Measurements from ENCODE around the gene PCK1.

Gene PCK1

DNA sequence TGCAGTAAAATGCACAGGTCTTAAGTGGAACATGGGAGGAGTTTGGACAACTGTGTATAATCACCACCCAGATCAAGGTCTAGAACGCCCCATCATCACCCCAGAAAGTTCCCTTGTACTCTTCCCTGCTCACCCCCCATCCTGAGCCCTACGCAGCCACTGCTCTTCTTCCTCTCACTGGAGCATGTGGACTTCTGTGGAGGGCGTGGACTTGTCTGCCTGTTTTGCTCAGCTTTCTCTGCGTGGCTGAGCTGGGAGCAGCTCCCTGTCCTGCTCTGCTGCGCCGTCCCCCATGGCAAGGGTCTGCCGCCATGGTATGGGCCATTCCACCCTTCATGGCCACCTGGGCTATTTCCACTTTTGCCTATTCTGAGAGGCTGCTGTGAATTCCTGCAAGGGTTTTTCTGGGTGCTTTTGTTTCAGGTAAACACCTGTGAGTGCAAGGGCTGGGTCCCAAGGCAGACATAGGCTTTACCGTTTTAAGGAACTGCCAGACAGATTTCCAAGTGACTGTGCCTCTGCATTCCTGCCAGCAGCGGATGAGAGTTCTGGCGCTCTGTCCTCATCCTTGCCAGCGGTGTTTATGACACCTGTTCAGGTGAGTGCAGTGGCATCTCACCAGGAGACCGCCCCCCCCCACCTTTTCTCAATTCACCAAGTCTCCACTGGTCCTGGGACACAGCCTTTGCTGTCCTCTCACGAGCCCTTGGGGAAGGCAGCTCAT, 19.7 kb downstream of the PCK1 start:
- H3K27ac ChIP-seq = no peak overlapping the region
- TF ChIP-seq, protein P1, sequence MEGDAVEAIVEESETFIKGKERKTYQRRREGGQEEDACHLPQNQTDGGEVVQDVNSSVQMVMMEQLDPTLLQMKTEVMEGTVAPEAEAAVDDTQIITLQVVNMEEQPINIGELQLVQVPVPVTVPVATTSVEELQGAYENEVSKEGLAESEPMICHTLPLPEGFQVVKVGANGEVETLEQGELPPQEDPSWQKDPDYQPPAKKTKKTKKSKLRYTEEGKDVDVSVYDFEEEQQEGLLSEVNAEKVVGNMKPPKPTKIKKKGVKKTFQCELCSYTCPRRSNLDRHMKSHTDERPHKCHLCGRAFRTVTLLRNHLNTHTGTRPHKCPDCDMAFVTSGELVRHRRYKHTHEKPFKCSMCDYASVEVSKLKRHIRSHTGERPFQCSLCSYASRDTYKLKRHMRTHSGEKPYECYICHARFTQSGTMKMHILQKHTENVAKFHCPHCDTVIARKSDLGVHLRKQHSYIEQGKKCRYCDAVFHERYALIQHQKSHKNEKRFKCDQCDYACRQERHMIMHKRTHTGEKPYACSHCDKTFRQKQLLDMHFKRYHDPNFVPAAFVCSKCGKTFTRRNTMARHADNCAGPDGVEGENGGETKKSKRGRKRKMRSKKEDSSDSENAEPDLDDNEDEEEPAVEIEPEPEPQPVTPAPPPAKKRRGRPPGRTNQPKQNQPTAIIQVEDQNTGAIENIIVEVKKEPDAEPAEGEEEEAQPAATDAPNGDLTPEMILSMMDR (conservative IDR thresholded peaks at IDR 0.05) = no peak

GRCh38 chr20:57581202-57582028, 20.5 kb downstream of the PCK1 start:
- TF ChIP-seq, protein P1 (conservative IDR thresholded peaks at IDR 0.05) = no peak
- H3K27ac ChIP-seq = no peak overlapping the region

DNA sequence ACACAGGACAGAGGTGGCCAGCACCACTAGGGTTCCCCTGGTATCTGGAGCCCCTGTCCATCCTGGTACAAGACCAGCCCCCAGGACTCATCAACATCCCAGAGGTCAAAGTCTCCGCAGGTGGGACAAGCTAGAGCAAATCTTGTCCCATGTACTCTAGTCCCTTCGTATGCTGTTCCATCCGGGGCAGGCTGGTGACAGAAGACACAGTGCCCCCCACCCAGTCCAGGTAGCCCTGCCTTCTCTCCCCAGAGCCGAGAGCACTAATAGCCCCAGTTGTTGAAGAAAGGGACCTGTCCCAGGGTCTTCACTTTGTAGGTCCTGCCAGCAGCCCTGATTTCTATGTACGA, 21.1 kb downstream of the PCK1 start:
- TF ChIP-seq, protein P1 (conservative IDR thresholded peaks at IDR 0.05) = no peak
- no peak overlapping the region for H3K27ac ChIP-seq

- no peak overlapping the region for H3K27ac ChIP-seq
- TF ChIP-seq, protein P1 (conservative IDR thresholded peaks at IDR 0.05) = peak; percentile 91
These were observed 21.8 kb downstream of the PCK1 start for GRCh38 chr20:57582432-57583288.

- TF ChIP-seq, protein P1 (conservative IDR thresholded peaks at IDR 0.05) = peak; percentile 62
- H3K27ac ChIP-seq = no peak overlapping the region
These were observed 22.7 kb downstream of the PCK1 start for GRCh38 chr20:57583289-57584257.

GRCh38 chr20:57584768-57585461, 24.0 kb downstream of the PCK1 start:
- TF ChIP-seq, protein P1 (conservative IDR thresholded peaks at IDR 0.05) = no peak
- H3K27ac ChIP-seq = no peak overlapping the region
